ENCODE data around the gene XRN2. TPM values are rescaled to one million over a fixed set of nuclear protein-coding genes. Genes with fewer than 3 reads are reported as not detected.
A peak's percentile ranks its signal among the peaks of the same experiment; 100 is the strongest.

Gene XRN2
- total and polyA plus RNA-seq, 12 donors, result 12.9 to 89.6 (median 65.5) TPM

GRCh38 chr20:21344961-21345360, 41.8 kb downstream of the XRN2 start:
- peaks cover 0 to 10% of the 10 kb centered on the region in 2 donors for H3K4me1 ChIP-seq (replicated peaks in 1 of 2)
- H3K4me3 ChIP-seq, result no peak overlapping the region
- no peaks in the 10 kb centered on the region for H3K9me3 ChIP-seq (replicated peaks in 1 of 3)
- intact Hi-C loops (cut with DNase I), result no loop called here
- no peak overlapping the region for H3K27ac ChIP-seq
- no peaks in the 10 kb centered on the region for H3K27me3 ChIP-seq
- no peak for DNase-seq
- H3K36me3 ChIP-seq (replicated peaks in 1 of 2), result peaks cover 0 to 63% of the 10 kb centered on the region in 2 donors
- TF ChIP-seq POLR2A (IDR thresholded peaks at IDR 0.05), result no peak
- no peak for TF ChIP-seq CTCF (IDR thresholded peaks at IDR 0.05)
- 91 to 98% (median 95%) methylated on average over 1 of the region's 1 CpG for WGBS, 4 donors

GRCh38 chr20:21352703-21353102, 49.6 kb downstream of the XRN2 start:
- Histone ChIP-seq H3K4me3 (no peak overlapping the region), H3K27ac (peak overlapping the region in 1 of 5 donors; percentile 32), H3K4me1 (replicated peaks in 1 of 2) (peaks cover 0 to 4% of the 10 kb centered on the region in 2 donors), H3K9me3 (replicated peaks in 1 of 3) (no peaks in the 10 kb centered on the region), H3K36me3 (replicated peaks in 1 of 2) (peaks cover 0 to 51% of the 10 kb centered on the region in 2 donors), H3K27me3 (no peaks in the 10 kb centered on the region)
- no peak for TF ChIP-seq POLR2A (IDR thresholded peaks at IDR 0.05)
- TF ChIP-seq CTCF (IDR thresholded peaks at IDR 0.05), result no peak
- intact Hi-C loops (cut with DNase I), result no loop called here
- no peak for DNase-seq

GRCh38 chr20:21353236-21353635, 50.1 kb downstream of the XRN2 start:
- WGBS, 4 donors, result 61 to 100% (median 84%) methylated on average over 1 of the region's 1 CpG
- no peak for TF ChIP-seq CTCF (IDR thresholded peaks at IDR 0.05)
- TF ChIP-seq POLR2A (IDR thresholded peaks at IDR 0.05), result no peak
- Histone ChIP-seq H3K4me1 (replicated peaks in 1 of 2) (peaks cover 0 to 4% of the 10 kb centered on the region in 2 donors), H3K27ac (peak overlapping the region in 1 of 5 donors; percentile 36), H3K9me3 (replicated peaks in 1 of 3) (no peaks in the 10 kb centered on the region), H3K36me3 (replicated peaks in 1 of 2) (peaks cover 0 to 52% of the 10 kb centered on the region in 2 donors), H3K4me3 (no peak overlapping the region), H3K27me3 (no peaks in the 10 kb centered on the region)
- DNase-seq, result no peak
- intact Hi-C loops (cut with DNase I), result no loop called here

- H3K9me3 ChIP-seq (replicated peaks in 1 of 3), result no peaks in the 10 kb centered on the region
- H3K27me3 ChIP-seq, result no peaks in the 10 kb centered on the region
- no peak overlapping the region for H3K27ac ChIP-seq
- intact Hi-C loops (cut with DNase I), result no loop called here
- 0 to 97% (median 45%) methylated on average over 1 of the region's 1 CpG for WGBS, 4 donors
- peaks cover 0 to 54% of the 10 kb centered on the region in 2 donors for H3K36me3 ChIP-seq (replicated peaks in 1 of 2)
- TF ChIP-seq CTCF (IDR thresholded peaks at IDR 0.05) (no peak), POLR2A (IDR thresholded peaks at IDR 0.05) (no peak)
- no peak for DNase-seq
- no peak overlapping the region for H3K4me3 ChIP-seq
- H3K4me1 ChIP-seq (replicated peaks in 1 of 2), result peaks cover 0 to 14% of the 10 kb centered on the region in 2 donors
These were observed 52.9 kb downstream of the XRN2 start for GRCh38 chr20:21355981-21356380.

Data from adrenal gland (tissue), 12 donors.